GM23338 (cell line): ENCODE measurements around the gene RNF32. TPM values are rescaled to one million over a fixed set of nuclear protein-coding genes. Genes with fewer than 3 reads are reported as not detected.
A peak's percentile ranks its signal among the peaks of the same experiment; 100 is the strongest.

ENCODE experiments used
- ATAC-seq: fragments of 200-7000 bp; cut with Tn5 transposase; 3 replicates; pipeline ENCODE4 v1.9.1; 2020
- DNase-seq: peaks from one replicate; pipeline ENCODE4 v3.0.0-alpha.2; 2015; ENCODE audit warnings: low spot score
- H2AFZ ChIP-seq: fragments of 200-600 bp; sonication (generic); 2 replicates; pipeline ENCODE4 v1.8.0; 2016; ENCODE audit warnings: antibody characterized with exemption, mild to moderate bottlenecking, moderate library complexity
- H3F3A ChIP-seq: fragments of 200-600 bp; sonication (generic); replicated peaks from 2 replicates; pipeline ENCODE4 v1.8.0; 2017; ENCODE audit warnings: antibody characterized with exemption, mixed run types, low read depth
- H3K27ac ChIP-seq: fragments of 200-600 bp; sonication (generic); 2 replicates; pipeline ENCODE4 v1.6.1; 2016; ENCODE audit warnings: low read depth
- H3K27me3 ChIP-seq: fragments of 200-600 bp; sonication (generic); 2 replicates; pipeline ENCODE4 v1.8.0; 2016; ENCODE audit warnings: mild to moderate bottlenecking, mixed run types, moderate library complexity; ENCODE audit not compliant: insufficient read depth
- H3K36me3 ChIP-seq: fragments of 200-600 bp; sonication (generic); 2 replicates; pipeline ENCODE4 v1.8.0; 2016; ENCODE audit warnings: mild to moderate bottlenecking; ENCODE audit not compliant: insufficient read depth
- H3K4me1 ChIP-seq: fragments of 200-600 bp; sonication (generic); 2 replicates; pipeline ENCODE4 v1.8.0; 2016; ENCODE audit warnings: mild to moderate bottlenecking, moderate library complexity; ENCODE audit not compliant: insufficient read depth
- H3K4me2 ChIP-seq: fragments of 200-600 bp; sonication (generic); 2 replicates; pipeline ENCODE4 v1.7.1; 2017; ENCODE audit warnings: mixed run types
- H3K4me3 ChIP-seq: fragments of 200-600 bp; sonication (generic); 2 replicates; pipeline ENCODE4 v1.6.1; 2016; ENCODE audit warnings: mixed run types
- H3K79me2 ChIP-seq: fragments of 200-600 bp; sonication (generic); replicated peaks from 2 replicates; pipeline ENCODE4 v1.8.0; 2017; ENCODE audit warnings: mild to moderate bottlenecking; ENCODE audit not compliant: insufficient read depth
- H3K9me2 ChIP-seq: fragments of 200-600 bp; sonication (generic); 2 replicates; pipeline ENCODE4 v1.8.0; 2017; ENCODE audit not compliant: insufficient read depth
- H4K20me1 ChIP-seq: fragments of 200-600 bp; sonication (generic); replicated peaks from 2 replicates; pipeline ENCODE4 v1.8.0; 2017; ENCODE audit warnings: mild to moderate bottlenecking; ENCODE audit not compliant: insufficient read depth
- H3K27ac Mint-ChIP-seq: 2 replicates; pipeline ENCODE4 v1.8.0; 2020; ENCODE audit warnings: inconsistent platforms, mild to moderate bottlenecking, moderate library complexity, mixed read lengths
- H3K27me3 Mint-ChIP-seq: 3 replicates; pipeline ENCODE4 v1.8.0; 2022; ENCODE audit warnings: low read depth, mild to moderate bottlenecking, moderate library complexity, mixed read lengths, inconsistent platforms; ENCODE audit not compliant: insufficient read depth, poor library complexity
- H3K36me3 Mint-ChIP-seq: 3 replicates; pipeline ENCODE4 v1.8.0; 2021; ENCODE audit warnings: low read depth, mild to moderate bottlenecking, inconsistent platforms, moderate library complexity, mixed read lengths
- H3K4me1 Mint-ChIP-seq: 3 replicates; pipeline ENCODE4 v1.8.0; 2020; ENCODE audit warnings: mild to moderate bottlenecking, inconsistent platforms, mixed read lengths
- H3K4me3 Mint-ChIP-seq: 3 replicates; pipeline ENCODE4 v1.8.0; 2021; ENCODE audit warnings: moderate library complexity, mild to moderate bottlenecking, inconsistent platforms, mixed read lengths
- H3K9me3 Mint-ChIP-seq: 3 replicates; pipeline ENCODE4 v1.8.0; 2020; ENCODE audit warnings: moderate library complexity, mild to moderate bottlenecking, inconsistent platforms, mixed read lengths
- CREB1 ChIP-seq: fragments of 250-450 bp; sonication (Bioruptor Pico); IDR thresholded peaks from 2 replicates; pipeline ENCODE4 v1.5.0; 2020; ENCODE audit warnings: low read depth, mild to moderate bottlenecking, moderate library complexity
- CTCF ChIP-seq, 2 experiments: fragments of 200-600 bp in 1 of 2; sonication (generic) in 1 of 2; conservative IDR thresholded peaks; 2 replicates each; pipeline versions ENCODE4 v1.5.1 to v1.6.1; 2016 to 2017; ENCODE audit warnings: antibody characterized with exemption in 2 of 2, low read depth in 2 of 2, mild to moderate bottlenecking in 2 of 2, moderate library complexity in 1 of 2
- ETS1 ChIP-seq: IDR thresholded peaks from 2 replicates; pipeline ENCODE4 v1.6.1; 2016; ENCODE audit warnings: antibody characterized with exemption
- EZH2 ChIP-seq: fragments of 200-600 bp; sonication (generic); IDR thresholded peaks from one replicate; pipeline ENCODE4 v1.8.0; 2017; ENCODE audit warnings: antibody characterized with exemption, mild to moderate bottlenecking, low read depth; ENCODE audit not compliant: unreplicated experiment
- EZH2phosphoT487 ChIP-seq: fragments of 200-600 bp; sonication (generic); IDR thresholded peaks from one replicate; pipeline ENCODE4 v1.8.1; 2018; ENCODE audit warnings: antibody characterized with exemption; ENCODE audit not compliant: unreplicated experiment
- JUNB ChIP-seq: IDR thresholded peaks from one replicate; pipeline ENCODE4 v1.6.1; 2016; ENCODE audit warnings: antibody characterized with exemption; ENCODE audit not compliant: unreplicated experiment
- NANOG ChIP-seq: IDR thresholded peaks from 2 replicates; pipeline ENCODE4 v1.6.1; 2016; ENCODE audit warnings: antibody characterized with exemption, borderline replicate concordance
- POLR2AphosphoS5 ChIP-seq: IDR thresholded peaks from 2 replicates; pipeline ENCODE4 v1.6.1; 2016; ENCODE audit warnings: antibody characterized with exemption, low read depth
- REST ChIP-seq: IDR thresholded peaks from one replicate; pipeline ENCODE4 v1.6.1; 2018; ENCODE audit warnings: antibody characterized with exemption; ENCODE audit not compliant: unreplicated experiment
- STAT1 ChIP-seq: IDR thresholded peaks from one replicate; pipeline ENCODE4 v1.6.1; 2016; ENCODE audit warnings: antibody characterized with exemption; ENCODE audit not compliant: unreplicated experiment
- ZNF114 ChIP-seq: fragments of 250-450 bp; sonication (Bioruptor Pico); IDR thresholded peaks from 2 replicates; pipeline ENCODE4 v1.5.0; 2020; ENCODE audit warnings: mild to moderate bottlenecking, moderate library complexity
- ZNF331 ChIP-seq: fragments of 250-450 bp; sonication (Bioruptor Pico); IDR thresholded peaks from 2 replicates; pipeline ENCODE4 v1.5.0; 2020; ENCODE audit warnings: low read depth, mild to moderate bottlenecking, moderate library complexity
- ZNF462 ChIP-seq: fragments of 250-450 bp; sonication (Bioruptor Pico); IDR thresholded peaks from 2 replicates; pipeline ENCODE4 v1.5.0; 2020; ENCODE audit warnings: mild to moderate bottlenecking, moderate library complexity
- polyA plus RNA-seq: library from polyadenylated mRNA; unstranded; fragments of >200 nt; fragmentation: Nextera tagmentation; extraction: Ambion mirVana; gene quantifications from 2 replicates; pipeline ENCODE4 v1.2.1, GENCODE V29; 2016
- total RNA-seq: library from RNA; depleted of rRNA; stranded (reverse); fragments of >200 nt; shearing (Covaris generic); gene quantifications from 2 replicates; pipeline ENCODE4 v1.2.3, GENCODE V29; 2014

RNF32 gene
- total and polyA plus RNA-seq, 2 experiments from 2014 or later = 0.56 to 2.0 TPM

GRCh38 chr7:156607332-156608172 is 33.0 kb upstream of the RNF32 start:
- H3K27me3 ChIP-seq = no peaks in the 10 kb centered on the region

More at GRCh38 chr7:156607332-156608172, 33.0 kb upstream of the RNF32 start:
- H3K4me1 ChIP-seq = no peaks in the 10 kb centered on the region
- ATAC-seq (peak; percentile 18), DNase-seq (no peak)
- Mint-ChIP-seq H3K27me3 (peaks cover 8% of the 10 kb centered on the region), H3K36me3 (no peaks in the 10 kb centered on the region), H3K9me3 (no peaks in the 10 kb centered on the region), H3K4me3 (no peak overlapping the region), H3K27ac (no peak overlapping the region), H3K4me1 (peaks cover 26% of the 10 kb centered on the region)
- no peaks in the 10 kb centered on the region for H3F3A ChIP-seq
- no peaks in the 10 kb centered on the region for H4K20me1 ChIP-seq
- peak overlapping the region; percentile 53 for H3K4me3 ChIP-seq
- no peaks in the 10 kb centered on the region for H3K9me2 ChIP-seq
- no peaks in the 10 kb centered on the region for H3K79me2 ChIP-seq
- peak overlapping the region; percentile 95; the same call in 1 of the 2 replicates for H2AFZ ChIP-seq
- H3K36me3 ChIP-seq = no peaks in the 10 kb centered on the region
- no peak overlapping the region for H3K27ac ChIP-seq
- H3K4me2 ChIP-seq = peak overlapping the region; percentile 79
- TF ChIP-seq ZNF114 (CRISPR knock-in tag) (no peak), NANOG (no peak), CTCF (conservative IDR thresholded peaks at IDR 0.05; ENCODE audit: low read depth in 2 of 2) (no peak), ZNF462 (CRISPR knock-in tag) (no peak), EZH2phosphoT487 (no peak), ETS1 (no peak), REST (no peak), EZH2 (no peak), ZNF331 (no peak), JUNB (no peak), POLR2AphosphoS5 (no peak), STAT1 (no peak), CREB1 (no peak)
